NT2/D1 (cell line): ENCODE measurements around the gene PRKN.

ENCODE experiments used
- SUZ12 ChIP-seq: IDR thresholded peaks from 2 replicates; pipeline ENCODE4 v1.6.1; 2011; ENCODE audit not compliant: insufficient read length, insufficient read depth; ENCODE audit errors: extremely low read depth
- YY1 ChIP-seq: IDR thresholded peaks from 2 replicates; pipeline ENCODE4 v1.6.1; 2011; ENCODE audit not compliant: insufficient read length, insufficient read depth
- ZNF274 ChIP-seq: IDR thresholded peaks from 2 replicates; pipeline ENCODE4 v1.6.1; 2011; ENCODE audit warnings: mild to moderate bottlenecking, low read depth, low read length

GRCh38 chr6:162750776-162751175, 23.2 kb upstream of the PRKN start:
- TF ChIP-seq YY1 (no peak), ZNF274 (no peak), SUZ12 (no peak)
